ENCODE results near the gene NDRG4. TPM values are rescaled to one million over a fixed set of nuclear protein-coding genes. Genes with fewer than 3 reads are reported as not detected.

NDRG4 gene
- total and polyA plus RNA-seq, 2 of the 13 experiments (the other 11 are each of a cell fraction or from before 2014, with no cell fraction given) = 1.7 to 2.7 TPM

GRCh38 chr16:58485184-58485887 lies 14.6 kb upstream of the NDRG4 start:
- Histone ChIP-seq H3K4me3 (replicated peaks in 1 of 3; ENCODE audit: insufficient read depth in 1 of 3, low read depth in 2 of 3, low read length in 3 of 3) (no peak overlapping the region), H3K4me1 (ENCODE audit: insufficient read depth, low read length) (no peaks in the 10 kb centered on the region), H2AFZ (ENCODE audit: low read length) (no peak overlapping the region), H3K36me3 (replicated peaks in 1 of 2; ENCODE audit: control insufficient read depth in 1 of 2, insufficient read depth in 2 of 2, low read length in 2 of 2) (no peaks in the 10 kb centered on the region), H3K9me3 (ENCODE audit: low read length) (no peaks in the 10 kb centered on the region), H3K27me3 (ENCODE audit: control insufficient read depth in 1 of 2, insufficient read depth in 2 of 2, low read length in 2 of 2) (peaks cover 2 to 14% of the 10 kb centered on the region in 2 experiments; a peak in 3 of 5 replicates), H3K79me2 (ENCODE audit: insufficient read depth, low read length) (no peaks in the 10 kb centered on the region), H3K9ac (ENCODE audit: insufficient read depth, low read depth, low read length) (no peak overlapping the region), H3K27ac (ENCODE audit: extremely low read length, insufficient read depth, low read length) (no peak overlapping the region), H3K4me2 (ENCODE audit: low read depth, low read length) (no peak overlapping the region), H4K20me1 (ENCODE audit: insufficient read depth, low read length) (peaks cover 3% of the 10 kb centered on the region; the same call in 1 of the 2 replicates)
- in situ Hi-C loops (cut with HindIII; ENCODE audit: extremely low pct_ligation_motif_present, low pct_unique_long_range_greater_than_20kb) (loop anchor here (5.0 kb wide), 1 partner anchor 148 kb away; no protein-coding TSS in a partner anchor), intact Hi-C loops (cut with micrococcal nuclease; ENCODE audit: unreplicated experiment) (loop anchor here (5.0 kb wide), 1 partner anchor 463 kb away; no protein-coding TSS in a partner anchor)
- BruUV-seq (replicated peaks) = no TSS peak
- ATAC-seq (no peak), FAIRE-seq (no peak), DNase-seq (ENCODE audit: low spot score) (no peak)
- no peak for TF ChIP-seq ZNF256 (CRISPR knock-in tag; conservative IDR thresholded peaks at IDR 0.05)
- TF ChIP-seq ZNF468 (CRISPR knock-in tag; IDR thresholded peaks at IDR 0.05) = no peak
- no peak for TF ChIP-seq PBX2 (CRISPR knock-in tag; IDR thresholded peaks at IDR 0.05)
- TF ChIP-seq SALL1 (CRISPR knock-in tag; IDR thresholded peaks at IDR 0.05) = no peak
- no peak for TF ChIP-seq ZMAT5 (CRISPR knock-in tag; IDR thresholded peaks at IDR 0.05; ENCODE audit: borderline replicate concordance, low read depth)
- no peak for TF ChIP-seq ISX (CRISPR knock-in tag; conservative IDR thresholded peaks at IDR 0.05)
- TF ChIP-seq HNF4A (CRISPR knock-in tag; IDR thresholded peaks at IDR 0.05) = no peak
- no peak for TF ChIP-seq LRRFIP1 (CRISPR knock-in tag; conservative IDR thresholded peaks at IDR 0.05)
- no peak for TF ChIP-seq KDM4B (CRISPR knock-in tag; IDR thresholded peaks at IDR 0.05)
- TF ChIP-seq GMEB1 (CRISPR knock-in tag; IDR thresholded peaks at IDR 0.05; ENCODE audit: borderline replicate concordance) = no peak
- TF ChIP-seq ZNF17 (CRISPR knock-in tag; IDR thresholded peaks at IDR 0.05) = no peak
- ChIA-PET CTCF (ENCODE audit: low intra/inter-chr PET ratio, low total read pairs) (interaction anchor here (5.0 kb wide), 1 partner anchor 149 kb away, joined by 66 read pairs; no protein-coding TSS in a partner anchor), POLR2A (no interaction called here)
- 48% methylated on average over 11 of the region's 11 CpGs for WGBS (ENCODE audit: low lambda C conversion rate)
